AG09319 (cell line): ENCODE measurements around the gene GNPTAB.

Experiments
- DNase-seq: peaks from one replicate; pipeline ENCODE4 v3.0.0-alpha.2; 2010; ENCODE audit warnings: low read depth; ENCODE audit errors: extremely low read depth
- CTCF ChIP-seq: IDR thresholded peaks from 2 replicates; pipeline ENCODE4 v1.5.1; 2011; ENCODE audit warnings: low read depth, mild to moderate bottlenecking, inconsistent platforms, low read length, moderate library complexity

The GNPTAB gene

GRCh38 chr12:101748907-101749306, 81.9 kb downstream of the GNPTAB start:
- DNase-seq, result no peak
- TF ChIP-seq CTCF, result no peak

GRCh38 chr12:101747697-101748096, 83.1 kb downstream of the GNPTAB start:
- no peak for DNase-seq
- no peak for TF ChIP-seq CTCF

- DNase-seq, result no peak
- no peak for TF ChIP-seq CTCF
Measured at GRCh38 chr12:101746661-101747060, 84.1 kb downstream of the GNPTAB start.

- DNase-seq, result no peak
- TF ChIP-seq CTCF, result no peak
Measured at GRCh38 chr12:101746196-101746595, 84.6 kb downstream of the GNPTAB start.

- TF ChIP-seq CTCF, result no peak
- no peak for DNase-seq
Measured at GRCh38 chr12:101745481-101745880, 85.3 kb downstream of the GNPTAB start.

- no peak for TF ChIP-seq CTCF
- DNase-seq, result no peak
Measured at GRCh38 chr12:101743724-101744472, 86.9 kb downstream of the GNPTAB start.

- no peak for TF ChIP-seq CTCF
- no peak for DNase-seq
Measured at GRCh38 chr12:101743242-101743641, 87.5 kb downstream of the GNPTAB start.
